ENCODE measurements around the gene RFPL2. TPM values are rescaled to one million over a fixed set of nuclear protein-coding genes. Genes with fewer than 3 reads are reported as not detected.
"Not testable (repeated sequence)": the region's sequence is repeated elsewhere in the genome, so short reads cannot be mapped to it uniquely, and the experiment has no call there.

The RFPL2 gene
- total RNA-seq, 1 donor from 2014 or later = not detected

GRCh38 chr22:32205974-32206773 lies 1.3 kb upstream of the RFPL2 start:
- no peak for DNase-seq

DNA sequence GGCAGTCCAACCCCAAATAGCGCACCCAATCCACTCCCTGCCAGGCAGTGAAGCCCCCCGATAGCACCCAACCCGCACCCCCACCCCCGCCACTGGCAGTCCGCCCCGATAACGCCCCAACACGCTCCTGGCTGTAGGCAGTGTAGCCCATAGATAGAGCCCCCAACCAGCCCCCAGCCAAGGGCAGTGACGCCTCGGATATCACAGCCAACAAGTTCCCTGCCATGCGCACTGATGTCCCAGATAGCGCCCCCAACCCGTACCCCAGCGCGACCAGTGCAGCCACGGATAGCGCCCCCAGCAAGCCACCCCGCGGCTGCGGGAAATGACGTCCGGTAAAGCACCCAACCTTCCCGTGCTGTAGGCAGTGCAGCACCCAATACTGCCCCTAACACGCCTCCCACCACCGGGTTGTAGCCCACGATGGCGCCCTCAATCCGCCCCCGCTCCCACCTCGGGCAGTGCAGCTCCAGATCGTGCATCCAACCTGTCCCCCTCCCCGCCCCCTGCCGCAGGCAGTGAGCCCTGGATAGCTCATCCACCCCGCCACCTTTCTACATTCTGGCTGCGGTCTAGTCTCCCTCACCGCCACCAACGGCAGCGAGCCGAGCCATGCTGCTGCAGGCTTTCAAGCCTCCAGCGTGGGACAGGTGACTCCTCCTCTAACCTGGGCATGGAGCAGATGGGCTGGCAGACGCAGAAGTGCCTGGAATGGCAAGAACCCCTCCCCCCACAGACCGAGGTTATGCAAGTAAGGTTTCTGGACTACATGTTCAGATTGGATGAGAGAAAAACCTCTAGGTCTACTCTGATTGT lies 625 bp downstream of the RFPL2 start:
- DNase-seq = no peak

GRCh38 chr22:32203181-32204039 lies 1.5 kb downstream of the RFPL2 start:
- DNase-seq = no peak

DNA sequence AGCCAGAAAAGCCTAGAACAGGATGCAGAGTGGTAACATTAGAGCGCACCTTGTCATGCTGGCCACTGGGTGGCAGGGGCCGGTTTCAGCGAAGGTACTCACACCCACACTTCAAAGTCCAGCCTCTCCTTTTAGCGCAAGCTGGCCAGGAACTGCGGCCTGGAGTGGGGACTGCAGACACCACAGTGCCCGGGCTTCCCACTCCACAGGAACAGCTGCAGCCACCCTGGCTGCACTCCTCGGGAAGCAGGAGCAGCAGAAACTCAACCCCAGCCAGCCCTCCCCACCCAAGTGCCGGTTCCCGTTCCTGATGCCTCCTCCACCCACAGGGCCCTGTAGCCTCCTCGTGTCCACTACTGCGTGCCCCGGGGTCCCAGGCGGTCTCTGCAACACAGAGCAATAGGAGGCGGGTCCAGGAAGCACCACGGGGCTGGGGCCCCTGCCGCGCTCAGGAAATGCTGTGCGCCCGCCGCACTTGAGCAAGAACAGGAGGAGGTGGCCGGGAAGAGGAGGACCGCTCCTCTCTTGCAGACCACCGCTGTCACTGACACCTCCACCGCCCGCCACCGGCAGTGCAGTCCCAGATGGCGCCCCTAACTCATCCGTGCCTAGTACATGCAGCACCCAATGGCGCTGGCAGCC lies 2.2 kb downstream of the RFPL2 start:
- DNase-seq = no peak

DNA sequence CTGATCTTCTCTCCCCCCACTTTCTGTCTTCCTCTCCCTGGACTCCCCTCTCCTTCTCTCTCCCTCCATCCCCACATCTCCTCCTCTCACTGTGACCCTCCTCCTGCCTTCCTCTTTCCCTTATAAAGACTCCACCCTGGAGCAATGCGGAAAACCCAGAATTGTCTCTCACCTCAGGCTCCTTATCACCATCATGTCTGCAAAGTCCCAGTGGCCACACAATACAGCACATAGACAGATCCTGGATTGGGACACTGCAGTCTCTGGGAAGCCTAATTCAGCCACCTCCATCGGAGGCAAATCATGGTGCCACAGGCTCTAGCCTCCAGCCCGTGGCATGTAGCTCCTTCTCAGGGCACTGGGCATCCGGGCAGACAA lies 2.7 kb downstream of the RFPL2 start:
- DNase-seq = no peak

- no peak for DNase-seq
Observed at GRCh38 chr22:32200752-32201151, 4.1 kb downstream of the RFPL2 start.

GRCh38 chr22:32199961-32200360 lies 4.9 kb downstream of the RFPL2 start:
- DNase-seq = no peak

- no peak for DNase-seq
Observed at GRCh38 chr22:32199341-32199740, 5.5 kb downstream of the RFPL2 start.

- not testable (repeated sequence) for DNase-seq
Observed at GRCh38 chr22:32197553-32198226, 7.2 kb downstream of the RFPL2 start.

GRCh38 chr22:32195900-32196299 lies 9.0 kb downstream of the RFPL2 start:
- DNase-seq = not testable (repeated sequence)

DNA sequence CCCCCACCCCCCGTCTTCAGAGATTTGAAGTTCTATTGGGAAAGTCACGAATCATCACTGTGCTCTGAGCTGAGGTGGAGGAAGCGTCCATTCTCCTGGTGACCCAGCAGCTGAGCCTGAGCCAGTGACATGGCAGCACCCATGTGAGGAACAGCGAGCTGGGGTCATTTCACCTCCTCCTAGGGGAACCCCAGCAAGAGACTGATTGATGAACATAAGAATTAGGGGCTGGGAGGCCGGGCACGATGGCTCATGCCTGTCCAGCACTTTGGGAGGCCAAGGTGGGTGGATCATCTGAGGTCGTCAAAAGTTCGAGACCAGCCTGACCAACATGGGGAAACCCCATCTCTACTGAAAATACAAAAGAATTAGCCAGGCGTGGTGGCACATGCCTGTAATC lies 11.5 kb downstream of the RFPL2 start:
- DNase-seq = not testable (repeated sequence)

- DNase-seq = not testable (repeated sequence)
Observed at GRCh38 chr22:32191021-32191420, 13.9 kb downstream of the RFPL2 start.

DNA sequence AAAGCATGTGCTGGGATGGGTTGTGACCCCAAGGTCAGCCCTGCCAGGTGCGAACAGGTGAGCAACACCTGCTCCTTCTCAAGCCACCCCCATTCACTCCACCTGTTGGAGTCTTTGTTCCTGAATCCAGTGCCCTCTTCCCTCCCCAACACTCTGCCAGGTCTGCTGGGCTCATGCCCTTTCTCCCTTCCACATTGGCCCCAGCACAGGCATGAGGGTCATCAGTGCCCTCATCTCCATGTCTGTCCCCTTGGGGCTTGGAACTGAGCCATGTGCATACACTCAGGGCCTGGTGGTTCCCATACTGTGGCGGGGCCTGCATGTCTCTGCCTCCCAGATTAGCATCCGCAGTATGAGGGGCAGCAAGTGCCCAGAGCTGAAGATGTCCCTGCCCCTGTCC lies 19.1 kb downstream of the RFPL2 start:
- DNase-seq = no peak

GRCh38 chr22:32183625-32184024 lies 21.2 kb downstream of the RFPL2 start:
- no peak for DNase-seq

DNA sequence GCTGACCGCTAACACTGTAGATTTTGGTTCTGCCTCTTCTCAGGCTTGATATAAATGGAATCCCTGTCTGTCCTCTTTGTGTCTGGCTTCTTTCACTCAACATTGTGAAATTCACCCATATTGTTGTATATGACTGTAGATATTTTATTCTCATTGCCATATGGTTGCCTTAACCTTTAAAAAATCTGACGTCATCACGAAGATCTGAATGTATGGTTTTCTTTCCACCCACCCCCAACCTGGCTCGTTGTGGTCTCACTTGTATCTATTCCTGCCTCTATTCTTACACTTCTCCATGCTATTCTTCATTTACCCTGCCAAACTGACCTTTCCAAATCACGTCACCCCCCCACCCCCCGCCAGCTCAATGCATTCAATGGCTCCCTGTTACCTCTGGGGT lies 23.8 kb downstream of the RFPL2 start:
- no peak for DNase-seq

GRCh38 chr22:32177221-32177765 lies 27.6 kb downstream of the RFPL2 start:
- DNase-seq = no peak

DNA sequence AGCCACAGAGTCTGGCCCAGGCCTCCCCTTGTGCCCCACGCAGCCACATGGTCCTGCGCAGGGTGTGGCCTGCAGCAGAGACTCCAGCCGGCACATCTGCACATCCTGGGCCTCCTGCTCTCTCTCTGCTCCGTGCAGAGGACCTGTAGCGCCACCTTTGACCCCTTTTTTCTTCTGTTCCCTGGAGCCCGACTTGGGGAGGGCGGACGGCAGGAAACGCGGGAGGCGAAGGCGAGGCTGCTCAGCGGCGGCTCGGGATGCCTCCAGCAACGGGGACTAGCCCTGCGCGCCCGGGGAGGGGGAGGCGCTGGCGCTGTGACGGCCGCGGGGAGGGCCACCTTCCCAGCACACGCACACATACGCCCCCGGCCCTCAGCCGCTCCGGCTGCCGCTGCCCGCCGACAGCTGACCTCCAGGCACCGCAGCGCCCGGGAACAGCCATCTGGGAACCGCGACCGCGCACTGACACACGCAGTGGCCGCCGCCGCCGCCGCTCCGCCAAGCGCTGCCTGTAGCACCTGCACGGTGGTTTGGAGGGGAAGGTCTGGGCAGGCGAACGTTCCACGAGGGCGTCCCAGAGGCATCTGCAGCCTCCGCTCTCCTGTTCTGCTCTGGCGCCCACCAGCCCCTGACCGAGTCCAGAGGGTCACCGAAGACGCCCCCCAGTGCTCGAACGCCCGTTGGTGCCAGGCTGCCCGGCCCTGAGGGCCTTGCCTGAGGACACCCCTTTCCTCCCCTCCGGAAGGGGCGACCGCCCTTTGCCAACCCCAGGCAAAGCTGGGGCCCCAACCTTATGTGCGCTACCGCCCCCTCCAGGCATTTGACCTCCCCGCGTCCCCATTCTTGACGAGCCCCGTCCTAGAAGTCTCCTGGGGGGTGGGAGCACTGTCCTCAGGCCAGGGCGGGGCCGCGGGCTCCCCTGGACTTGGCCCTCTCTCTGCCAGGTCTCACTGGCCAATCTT lies 28.9 kb downstream of the RFPL2 start:
- no peak for DNase-seq

- DNase-seq = no peak
Observed at GRCh38 chr22:32175115-32175514, 29.8 kb downstream of the RFPL2 start.

DNA sequence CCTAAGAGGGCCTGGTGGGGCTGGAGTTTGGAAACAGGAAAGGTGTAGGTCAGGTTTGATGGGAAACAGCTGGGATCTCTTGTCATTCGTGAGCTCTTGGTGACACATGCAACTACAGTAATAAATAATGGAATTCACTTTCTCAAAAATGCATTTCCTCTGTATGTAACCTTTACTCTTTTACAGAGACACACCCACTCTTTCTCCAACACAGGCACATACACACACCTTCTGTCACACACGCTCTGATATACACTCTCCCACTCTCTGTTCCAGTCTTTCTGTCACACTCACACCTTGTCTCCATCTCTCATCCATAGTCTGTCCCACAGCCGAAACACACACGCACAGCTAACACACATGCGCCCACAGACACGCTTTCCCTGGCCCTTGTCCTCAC lies 39.2 kb downstream of the RFPL2 start:
- DNase-seq = no peak
